GM12878 (cell line): ENCODE data around the gene SLC9C1. TPM values are rescaled to one million over a fixed set of nuclear protein-coding genes. Genes with fewer than 3 reads are reported as not detected.

Experiments
- ATF7 ChIP-seq: fragments of 450-650 bp; IDR thresholded peaks from 2 replicates; pipeline ENCODE4 v1.6.1; 2016; ENCODE audit warnings: low read depth, mild to moderate bottlenecking
- BMI1 ChIP-seq: fragments of 450-650 bp; IDR thresholded peaks from 2 replicates; pipeline ENCODE4 v1.6.1; 2016; ENCODE audit warnings: mild to moderate bottlenecking, moderate library complexity, borderline replicate concordance
- CBFB ChIP-seq: IDR thresholded peaks from 2 replicates; pipeline ENCODE4 v1.6.1; 2016; ENCODE audit warnings: antibody characterized with exemption, low read depth
- CBX5 ChIP-seq: sonication (generic); IDR thresholded peaks from 2 replicates; pipeline ENCODE4 v1.6.1; 2016; ENCODE audit warnings: low read depth, moderate library complexity, mild to moderate bottlenecking, inconsistent platforms
- CREB1 ChIP-seq: IDR thresholded peaks from 2 replicates; pipeline ENCODE4 v1.6.1; 2012; ENCODE audit warnings: low read depth, mild to moderate bottlenecking, inconsistent platforms
- DPF2 ChIP-seq: fragments of 450-650 bp; IDR thresholded peaks from 2 replicates; pipeline ENCODE4 v1.6.1; 2017; ENCODE audit warnings: mild to moderate bottlenecking
- EED ChIP-seq: sonication (generic); IDR thresholded peaks from 2 replicates; pipeline ENCODE4 v1.6.1; 2016; ENCODE audit warnings: antibody characterized with exemption, low read depth
- EGR1 ChIP-seq, 2 experiments: IDR thresholded peaks; 1 replicate in 1 of 2; 2 replicates in 1 of 2; pipeline ENCODE4 v1.6.1; 2011 to 2012; ENCODE audit warnings: low read depth in 2 of 2, low read length in 2 of 2, borderline replicate concordance in 1 of 2, mild to moderate bottlenecking in 1 of 2, moderate library complexity in 1 of 2
- FOS ChIP-seq: IDR thresholded peaks from 3 replicates; pipeline ENCODE4 v1.6.1; 2011; ENCODE audit warnings: borderline replicate concordance; ENCODE audit not compliant: insufficient read length; ENCODE audit errors: extremely low read depth
- FOXK2 ChIP-seq: fragments of 450-650 bp; IDR thresholded peaks from 2 replicates; pipeline ENCODE4 v1.6.1; 2017; ENCODE audit warnings: mild to moderate bottlenecking, moderate library complexity
- HDGF ChIP-seq: fragments of 450-650 bp; IDR thresholded peaks from 2 replicates; pipeline ENCODE4 v1.6.1; 2016; ENCODE audit warnings: antibody characterized with exemption
- IKZF2 ChIP-seq, 2 experiments: fragments of 450-650 bp; IDR thresholded peaks; 2 replicates each; pipeline ENCODE4 v1.6.1; 2017; ENCODE audit warnings: mild to moderate bottlenecking in 2 of 2, moderate library complexity in 2 of 2
- MEF2B ChIP-seq: fragments of 450-650 bp; IDR thresholded peaks from 2 replicates; pipeline ENCODE4 v1.6.1; 2018; ENCODE audit warnings: mild to moderate bottlenecking, moderate library complexity; ENCODE audit not compliant: partially characterized antibody, poor library complexity, severe bottlenecking
- NFYA ChIP-seq: IDR thresholded peaks from 2 replicates; pipeline ENCODE4 v1.6.1; 2011; ENCODE audit warnings: low read depth, mild to moderate bottlenecking, low read length, improper control_type of control experiment, borderline replicate concordance
- PAX8 ChIP-seq: fragments of 450-650 bp; IDR thresholded peaks from 2 replicates; pipeline ENCODE4 v1.6.1; 2017; ENCODE audit warnings: mild to moderate bottlenecking, moderate library complexity
- POLR2A ChIP-seq: IDR thresholded peaks from 2 replicates; pipeline ENCODE4 v1.6.1; 2011; ENCODE audit warnings: low read depth, mild to moderate bottlenecking, low read length
- POLR2AphosphoS2 ChIP-seq: IDR thresholded peaks from 2 replicates; pipeline ENCODE4 v1.6.1; 2011; ENCODE audit warnings: low read depth, mild to moderate bottlenecking, low read length, improper control_type of control experiment, moderate library complexity
- RAD51 ChIP-seq: fragments of 450-650 bp; IDR thresholded peaks from 2 replicates; pipeline ENCODE4 v1.6.1; 2016; ENCODE audit warnings: moderate library complexity, mild to moderate bottlenecking, inconsistent platforms
- SMAD1 ChIP-seq: fragments of 450-650 bp; IDR thresholded peaks from 2 replicates; pipeline ENCODE4 v1.6.1; 2018; ENCODE audit warnings: mild to moderate bottlenecking, low read depth; ENCODE audit not compliant: partially characterized antibody
- SMC3 ChIP-seq: IDR thresholded peaks from 2 replicates; pipeline ENCODE4 v1.6.1; 2011; ENCODE audit warnings: low read length, improper control_type of control experiment, borderline replicate concordance
- SP1 ChIP-seq: IDR thresholded peaks from one replicate; pipeline ENCODE4 v1.6.1; 2011; ENCODE audit warnings: low read depth, low read length
- TCF3 ChIP-seq: IDR thresholded peaks from 2 replicates; pipeline ENCODE4 v1.6.1; 2012; ENCODE audit warnings: low read depth, mild to moderate bottlenecking, low read length, borderline replicate concordance; ENCODE audit not compliant: insufficient read depth
- ZNF384 ChIP-seq: IDR thresholded peaks from 2 replicates; pipeline ENCODE4 v1.6.1; 2012; ENCODE audit warnings: low read depth, mild to moderate bottlenecking, low read length, improper control_type of control experiment, borderline replicate concordance
- polyA plus RNA-seq, 11 experiments: library from polyadenylated mRNA; depleted of rRNA in 4 of 11; unstranded in 6 of 11; stranded (reverse) in 5 of 11; fragments of >200 nt; fragmentation: Nextera tagmentation in 4 of 11; fragmentation: Illumina TruSeq in 1 of 11; extraction: Ambion mirVana in 4 of 11; extraction: Trizol in 1 of 11; gene quantifications; 1 replicate in 1 of 11; 2 replicates in 10 of 11; pipeline versions ENCODE4 v1.2.1 to v1.2.3, GENCODE V29; 2011 to 2016; ENCODE audit warnings: inconsistent platforms in 2 of 11, missing spikeins in 2 of 11, low read depth in 1 of 11
- total RNA-seq, 4 experiments: library from RNA; depleted of rRNA in 3 of 4; stranded (reverse); fragments of >200 nt in 3 of 4; fragmentation: Illumina TruSeq in 1 of 4; extraction: Trizol in 1 of 4; gene quantifications; 2 replicates each; pipeline versions ENCODE4 v1.2.1 to v1.2.3, GENCODE V29; 2013 to 2021
- TF ChIP-seq, protein P1 (sequence below): IDR thresholded peaks from 2 replicates; pipeline ENCODE4 v1.6.1; 2012; ENCODE audit warnings: low read length, inconsistent platforms
- TF ChIP-seq, protein P2 (sequence below): fragments of 450-650 bp; IDR thresholded peaks from 2 replicates; pipeline ENCODE4 v1.6.1; 2014; ENCODE audit warnings: mild to moderate bottlenecking
- TF ChIP-seq, protein P3 (sequence below): IDR thresholded peaks from 2 replicates; pipeline ENCODE4 v1.6.1; 2011; ENCODE audit warnings: low read depth, mild to moderate bottlenecking, low read length, moderate library complexity, borderline replicate concordance; ENCODE audit errors: extremely low read depth
- TF ChIP-seq, protein P4 (sequence below): fragments of 450-650 bp; IDR thresholded peaks from 2 replicates; pipeline ENCODE4 v1.6.1; 2016; ENCODE audit warnings: mild to moderate bottlenecking
- TF ChIP-seq, protein P5 (sequence below): IDR thresholded peaks from 2 replicates; pipeline ENCODE4 v1.6.1; 2012; ENCODE audit warnings: low read depth, low read length, improper control_type of control experiment

SLC9C1 gene
- total and polyA plus RNA-seq, 10 of the 15 experiments (the other 5 are each of a cell fraction or from before 2014, with no cell fraction given): not detected

DNA sequence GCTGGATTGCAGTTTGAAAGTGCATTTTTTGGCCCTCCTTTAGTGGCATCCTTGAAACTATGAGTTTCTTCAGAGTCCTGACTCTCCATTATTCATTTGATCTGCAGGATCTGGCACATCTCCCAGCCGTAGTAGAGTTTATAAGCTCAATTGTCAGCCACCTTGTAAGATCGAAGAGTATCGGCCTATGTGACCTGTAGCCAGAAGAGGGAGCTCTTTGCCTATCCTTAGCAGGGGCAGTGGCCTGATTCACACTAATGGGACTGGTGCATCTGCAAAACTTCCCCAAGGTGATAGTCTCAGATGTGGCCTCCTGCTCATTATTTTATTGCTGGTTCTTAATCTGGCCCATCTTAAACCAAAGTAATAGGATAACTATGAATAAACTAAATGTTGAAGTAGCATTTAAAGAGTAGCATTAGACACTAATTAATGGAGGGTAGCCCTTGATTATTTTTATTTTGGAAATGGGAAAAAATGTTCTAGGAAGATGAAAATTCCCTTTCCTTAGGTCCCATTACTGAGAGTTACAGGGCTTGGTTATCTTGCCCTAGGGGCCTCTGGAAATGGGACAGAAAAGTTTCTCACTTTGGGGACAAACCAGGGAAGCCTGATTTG is 182.1 kb downstream of the SLC9C1 start (continued):
- TF ChIP-seq MEF2B (peak; percentile 46), FOXK2 (no peak), ZNF384 (no peak), EGR1 (IDR thresholded peaks at IDR 0.05; ENCODE audit: borderline replicate concordance in 1 of 2, low read depth in 2 of 2, low read length in 2 of 2) (no peak), PAX8 (no peak), RAD51 (no peak), SP1 (peak; percentile 45), DPF2 (no peak), BMI1 (no peak), HDGF (no peak), EED (no peak), NFYA (no peak), IKZF2 (IDR thresholded peaks at IDR 0.05) (peak in 1 of 2 experiments; percentile 17; a peak in 1 of 4 replicates), CBX5 (peak; percentile 89), TCF3 (no peak), ATF7 (peak; percentile 36; the same call in 1 of the 2 replicates), SMAD1 (no peak), SMC3 (peak; percentile 94), POLR2AphosphoS2 (no peak), FOS (no peak), CBFB (no peak), POLR2A (no peak), CREB1 (0 out of 2 replicates have a peak, but pooled peaks have one; percentile 11)
- TF ChIP-seq, protein P1, sequence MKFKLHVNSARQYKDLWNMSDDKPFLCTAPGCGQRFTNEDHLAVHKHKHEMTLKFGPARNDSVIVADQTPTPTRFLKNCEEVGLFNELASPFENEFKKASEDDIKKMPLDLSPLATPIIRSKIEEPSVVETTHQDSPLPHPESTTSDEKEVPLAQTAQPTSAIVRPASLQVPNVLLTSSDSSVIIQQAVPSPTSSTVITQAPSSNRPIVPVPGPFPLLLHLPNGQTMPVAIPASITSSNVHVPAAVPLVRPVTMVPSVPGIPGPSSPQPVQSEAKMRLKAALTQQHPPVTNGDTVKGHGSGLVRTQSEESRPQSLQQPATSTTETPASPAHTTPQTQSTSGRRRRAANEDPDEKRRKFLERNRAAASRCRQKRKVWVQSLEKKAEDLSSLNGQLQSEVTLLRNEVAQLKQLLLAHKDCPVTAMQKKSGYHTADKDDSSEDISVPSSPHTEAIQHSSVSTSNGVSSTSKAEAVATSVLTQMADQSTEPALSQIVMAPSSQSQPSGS: peak; percentile 21; the same call in 1 of the 2 replicates
- TF ChIP-seq, protein P2, sequence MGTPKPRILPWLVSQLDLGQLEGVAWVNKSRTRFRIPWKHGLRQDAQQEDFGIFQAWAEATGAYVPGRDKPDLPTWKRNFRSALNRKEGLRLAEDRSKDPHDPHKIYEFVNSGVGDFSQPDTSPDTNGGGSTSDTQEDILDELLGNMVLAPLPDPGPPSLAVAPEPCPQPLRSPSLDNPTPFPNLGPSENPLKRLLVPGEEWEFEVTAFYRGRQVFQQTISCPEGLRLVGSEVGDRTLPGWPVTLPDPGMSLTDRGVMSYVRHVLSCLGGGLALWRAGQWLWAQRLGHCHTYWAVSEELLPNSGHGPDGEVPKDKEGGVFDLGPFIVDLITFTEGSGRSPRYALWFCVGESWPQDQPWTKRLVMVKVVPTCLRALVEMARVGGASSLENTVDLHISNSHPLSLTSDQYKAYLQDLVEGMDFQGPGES: no peak
- TF ChIP-seq, protein P3, sequence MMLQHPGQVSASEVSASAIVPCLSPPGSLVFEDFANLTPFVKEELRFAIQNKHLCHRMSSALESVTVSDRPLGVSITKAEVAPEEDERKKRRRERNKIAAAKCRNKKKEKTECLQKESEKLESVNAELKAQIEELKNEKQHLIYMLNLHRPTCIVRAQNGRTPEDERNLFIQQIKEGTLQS: no peak
- TF ChIP-seq, protein P4, sequence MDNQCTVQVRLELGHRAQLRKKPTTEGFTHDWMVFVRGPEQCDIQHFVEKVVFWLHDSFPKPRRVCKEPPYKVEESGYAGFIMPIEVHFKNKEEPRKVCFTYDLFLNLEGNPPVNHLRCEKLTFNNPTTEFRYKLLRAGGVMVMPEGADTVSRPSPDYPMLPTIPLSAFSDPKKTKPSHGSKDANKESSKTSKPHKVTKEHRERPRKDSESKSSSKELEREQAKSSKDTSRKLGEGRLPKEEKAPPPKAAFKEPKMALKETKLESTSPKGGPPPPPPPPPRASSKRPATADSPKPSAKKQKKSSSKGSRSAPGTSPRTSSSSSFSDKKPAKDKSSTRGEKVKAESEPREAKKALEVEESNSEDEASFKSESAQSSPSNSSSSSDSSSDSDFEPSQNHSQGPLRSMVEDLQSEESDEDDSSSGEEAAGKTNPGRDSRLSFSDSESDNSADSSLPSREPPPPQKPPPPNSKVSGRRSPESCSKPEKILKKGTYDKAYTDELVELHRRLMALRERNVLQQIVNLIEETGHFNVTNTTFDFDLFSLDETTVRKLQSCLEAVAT: no peak
- TF ChIP-seq, protein P5, sequence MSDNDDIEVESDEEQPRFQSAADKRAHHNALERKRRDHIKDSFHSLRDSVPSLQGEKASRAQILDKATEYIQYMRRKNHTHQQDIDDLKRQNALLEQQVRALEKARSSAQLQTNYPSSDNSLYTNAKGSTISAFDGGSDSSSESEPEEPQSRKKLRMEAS: no peak
